Measurements from ENCODE around the gene ICA1.

DNA sequence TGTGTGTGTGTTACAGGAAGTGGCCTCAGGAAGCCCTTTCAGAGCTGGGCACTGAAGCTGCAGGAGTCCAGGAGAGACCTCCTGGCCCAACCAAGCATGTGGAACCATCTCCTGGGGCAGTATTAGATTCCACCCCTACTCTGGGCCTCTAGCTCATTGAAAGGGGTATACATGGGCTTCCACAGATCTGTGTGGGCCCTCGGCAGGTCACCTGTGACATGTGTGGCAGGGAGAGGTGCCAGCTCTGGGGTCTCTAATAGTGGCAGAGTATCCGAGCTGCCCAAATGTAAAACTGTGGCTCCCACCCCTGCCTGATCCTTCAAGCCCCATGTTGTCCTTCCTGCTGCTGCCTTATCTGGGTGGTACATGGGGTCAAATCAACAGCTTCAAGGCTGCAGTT, 149.3 kb downstream of the ICA1 start:
- TF ChIP-seq, protein P1, sequence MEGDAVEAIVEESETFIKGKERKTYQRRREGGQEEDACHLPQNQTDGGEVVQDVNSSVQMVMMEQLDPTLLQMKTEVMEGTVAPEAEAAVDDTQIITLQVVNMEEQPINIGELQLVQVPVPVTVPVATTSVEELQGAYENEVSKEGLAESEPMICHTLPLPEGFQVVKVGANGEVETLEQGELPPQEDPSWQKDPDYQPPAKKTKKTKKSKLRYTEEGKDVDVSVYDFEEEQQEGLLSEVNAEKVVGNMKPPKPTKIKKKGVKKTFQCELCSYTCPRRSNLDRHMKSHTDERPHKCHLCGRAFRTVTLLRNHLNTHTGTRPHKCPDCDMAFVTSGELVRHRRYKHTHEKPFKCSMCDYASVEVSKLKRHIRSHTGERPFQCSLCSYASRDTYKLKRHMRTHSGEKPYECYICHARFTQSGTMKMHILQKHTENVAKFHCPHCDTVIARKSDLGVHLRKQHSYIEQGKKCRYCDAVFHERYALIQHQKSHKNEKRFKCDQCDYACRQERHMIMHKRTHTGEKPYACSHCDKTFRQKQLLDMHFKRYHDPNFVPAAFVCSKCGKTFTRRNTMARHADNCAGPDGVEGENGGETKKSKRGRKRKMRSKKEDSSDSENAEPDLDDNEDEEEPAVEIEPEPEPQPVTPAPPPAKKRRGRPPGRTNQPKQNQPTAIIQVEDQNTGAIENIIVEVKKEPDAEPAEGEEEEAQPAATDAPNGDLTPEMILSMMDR (conservative IDR thresholded peaks at IDR 0.05; ENCODE audit: low read depth in 2 of 2) = no peak
- TF ChIP-seq EZH2 (IDR thresholded peaks at IDR 0.05; ENCODE audit: low read depth, unreplicated experiment) = no peak
- no peak for TF ChIP-seq EZH2phosphoT487 (IDR thresholded peaks at IDR 0.05; ENCODE audit: unreplicated experiment)
- TF ChIP-seq, protein P2, sequence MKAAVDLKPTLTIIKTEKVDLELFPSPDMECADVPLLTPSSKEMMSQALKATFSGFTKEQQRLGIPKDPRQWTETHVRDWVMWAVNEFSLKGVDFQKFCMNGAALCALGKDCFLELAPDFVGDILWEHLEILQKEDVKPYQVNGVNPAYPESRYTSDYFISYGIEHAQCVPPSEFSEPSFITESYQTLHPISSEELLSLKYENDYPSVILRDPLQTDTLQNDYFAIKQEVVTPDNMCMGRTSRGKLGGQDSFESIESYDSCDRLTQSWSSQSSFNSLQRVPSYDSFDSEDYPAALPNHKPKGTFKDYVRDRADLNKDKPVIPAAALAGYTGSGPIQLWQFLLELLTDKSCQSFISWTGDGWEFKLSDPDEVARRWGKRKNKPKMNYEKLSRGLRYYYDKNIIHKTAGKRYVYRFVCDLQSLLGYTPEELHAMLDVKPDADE (IDR thresholded peaks at IDR 0.05) = no peak
- no peak for TF ChIP-seq JUNB (IDR thresholded peaks at IDR 0.05; ENCODE audit: unreplicated experiment)
